CD4-positive, alpha-beta T cell treated with Interleukin-4 for 1 hour (primary cell): ENCODE data around the gene MACROD2.

Experiments
- DNase-seq, 2 donors: peaks; one replicate each; pipeline ENCODE4 v3.0.0-alpha.2; 2020 to 2022

Gene MACROD2

GRCh38 chr20:15439551-15439950, 1444.2 kb downstream of the MACROD2 start:
- no peak for DNase-seq

- no peak for DNase-seq
These were observed 1444.9 kb downstream of the MACROD2 start for GRCh38 chr20:15440049-15440820.

DNA sequence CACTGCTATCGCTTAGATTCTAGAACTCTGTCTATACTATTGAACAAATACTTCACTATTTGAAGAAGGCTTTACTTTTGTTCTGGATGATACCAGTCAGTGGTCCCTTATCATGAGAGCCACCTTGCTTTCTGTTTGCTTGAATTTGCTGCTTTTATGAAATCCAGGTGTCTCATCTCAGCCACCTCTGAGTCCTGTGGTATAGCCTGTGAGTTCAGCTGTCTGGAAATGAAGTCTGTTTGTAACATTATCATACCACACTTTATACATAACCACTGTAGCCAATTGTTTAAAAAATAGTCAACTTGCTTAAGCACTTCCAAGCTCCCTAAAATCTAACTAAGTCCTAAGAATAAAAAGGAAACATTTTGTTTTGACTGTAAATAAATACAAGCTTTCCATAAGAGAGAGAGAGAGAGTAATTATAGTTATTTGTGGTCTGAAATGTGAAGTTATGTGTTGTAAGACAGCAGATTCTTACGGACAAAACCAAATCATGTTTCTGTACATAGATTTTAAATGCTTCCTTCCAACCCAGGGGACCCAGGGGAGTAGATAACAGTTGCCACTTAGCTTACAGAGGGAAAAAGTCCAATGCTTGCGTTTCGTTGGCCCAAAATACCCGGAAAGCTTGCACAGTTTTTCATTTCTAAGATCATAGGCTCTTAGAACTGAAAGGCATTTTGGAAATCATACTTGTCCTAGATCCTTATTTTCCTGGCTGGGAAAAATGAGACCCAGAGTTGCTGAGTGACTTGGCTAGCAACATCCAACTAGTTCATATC, 1449.9 kb downstream of the MACROD2 start:
- DNase-seq: no peak

- no peak for DNase-seq
These were observed 1451.1 kb downstream of the MACROD2 start for GRCh38 chr20:15446373-15446772.

DNA sequence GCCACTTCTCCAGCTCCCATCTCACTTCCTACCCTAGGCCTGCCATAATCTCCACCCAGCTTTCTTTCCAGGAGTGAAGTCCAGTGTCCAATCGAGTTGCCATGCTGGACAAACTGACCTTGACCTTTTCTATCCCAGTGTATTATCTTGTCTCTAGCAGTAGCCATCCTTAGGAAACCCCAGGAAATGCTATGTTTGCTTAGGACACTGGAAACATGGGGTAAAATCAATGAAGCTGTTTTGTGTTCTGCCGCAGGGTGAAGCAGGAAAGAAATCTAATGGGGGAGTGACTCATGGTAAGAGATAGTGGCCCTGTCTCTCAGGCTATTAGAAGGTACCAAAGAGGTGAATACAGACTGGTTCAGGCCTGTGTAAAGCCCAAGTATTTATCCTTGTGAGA, 1452.2 kb downstream of the MACROD2 start:
- no peak for DNase-seq

DNA sequence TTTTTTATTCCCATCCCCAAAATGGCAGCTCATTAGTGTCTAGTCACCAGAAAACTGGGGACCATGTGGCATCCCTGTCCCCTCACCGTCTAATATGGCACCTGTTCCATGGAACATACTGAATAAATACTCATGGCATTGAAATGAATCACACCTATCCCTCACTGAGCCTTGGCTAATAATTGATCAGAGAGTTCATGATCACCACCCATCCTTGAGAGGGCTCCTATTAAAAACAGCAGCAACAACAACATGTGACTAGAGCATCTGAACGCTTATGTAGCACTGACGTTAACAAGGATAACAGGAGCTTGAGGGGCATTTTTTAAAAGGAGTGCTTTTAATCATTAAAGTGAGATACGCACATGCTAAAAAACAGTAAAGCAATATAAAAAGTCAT, 1453.7 kb downstream of the MACROD2 start:
- no peak for DNase-seq

DNA sequence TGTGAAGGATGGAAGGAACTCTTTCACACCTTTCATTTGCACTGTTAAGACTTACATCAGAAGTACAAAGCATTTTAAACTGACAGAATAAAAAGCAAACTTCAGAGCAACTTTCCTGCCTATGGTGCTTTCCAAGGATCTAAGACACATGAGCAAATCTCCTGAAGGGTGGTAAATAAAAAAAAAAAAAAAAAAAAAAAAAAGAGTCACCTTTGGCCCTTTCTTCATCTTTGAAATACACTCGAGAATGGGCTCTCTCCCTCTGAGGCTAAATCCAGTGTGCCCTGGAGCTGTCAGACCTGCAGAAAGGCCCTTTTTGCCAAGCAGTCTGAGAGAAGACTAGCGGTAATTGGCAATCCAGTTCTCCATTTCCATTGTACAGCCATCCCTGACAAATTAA, 1455.9 kb downstream of the MACROD2 start:
- no peak for DNase-seq

GRCh38 chr20:15455279-15455678, 1460.0 kb downstream of the MACROD2 start:
- no peak for DNase-seq

DNA sequence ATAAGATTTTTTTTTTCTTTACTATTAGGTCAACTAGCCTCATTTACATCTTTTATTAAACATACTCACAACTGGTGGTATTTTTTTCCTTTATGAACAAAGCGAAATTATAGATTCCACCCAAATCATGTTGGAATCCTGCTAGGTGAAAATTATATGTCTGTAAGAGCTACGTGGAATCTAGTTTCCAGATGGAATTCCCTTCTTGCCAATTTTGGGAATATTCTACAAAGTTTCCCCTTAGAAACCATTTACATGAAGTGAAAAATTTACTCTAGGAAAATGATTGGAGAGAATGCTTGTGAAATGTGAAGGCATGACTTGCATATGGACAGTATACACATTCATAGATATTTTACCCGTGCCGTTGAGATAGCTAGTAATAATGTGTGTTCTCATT, 1466.6 kb downstream of the MACROD2 start:
- no peak for DNase-seq

DNA sequence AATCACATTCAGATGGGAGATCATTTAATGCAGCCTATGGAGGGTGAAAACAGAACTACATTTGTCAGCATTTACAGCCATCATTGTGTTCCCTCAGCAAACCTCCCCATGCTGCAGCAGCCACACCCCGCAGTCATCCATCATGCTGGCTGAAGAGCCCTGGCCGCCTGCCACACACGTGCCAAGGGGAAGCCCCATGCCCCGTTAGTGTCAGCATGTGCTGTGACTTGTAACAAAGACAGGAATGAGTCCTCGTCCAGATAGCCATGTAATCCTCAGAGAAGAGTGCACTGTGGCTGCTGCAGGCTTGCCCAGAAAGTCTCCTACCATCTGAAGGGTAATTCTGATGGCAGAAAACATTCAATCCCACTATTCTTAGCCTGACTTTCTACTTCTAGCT, 1480.2 kb downstream of the MACROD2 start:
- no peak for DNase-seq

- DNase-seq: no peak
These were observed 1480.9 kb downstream of the MACROD2 start for GRCh38 chr20:15476186-15476585.

DNA sequence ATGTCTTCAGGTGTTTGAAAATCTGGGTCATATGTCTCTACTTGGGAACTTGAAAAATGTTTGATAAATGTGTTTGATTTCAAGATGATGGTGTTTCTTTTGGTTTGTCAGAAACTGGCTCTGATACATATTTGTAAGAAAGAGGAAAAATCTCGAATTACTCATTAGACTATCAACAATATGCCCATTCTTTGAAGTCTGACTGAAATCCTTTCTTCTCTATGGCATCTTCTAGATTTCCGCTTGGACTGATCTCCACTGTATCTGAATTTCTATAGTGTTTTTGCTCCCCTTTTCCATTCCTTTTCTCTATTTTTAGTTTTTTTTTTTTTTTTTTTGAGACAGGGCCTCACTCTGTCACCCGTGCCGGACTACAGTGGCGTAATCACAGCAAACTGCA, 1481.5 kb downstream of the MACROD2 start:
- no peak for DNase-seq

DNA sequence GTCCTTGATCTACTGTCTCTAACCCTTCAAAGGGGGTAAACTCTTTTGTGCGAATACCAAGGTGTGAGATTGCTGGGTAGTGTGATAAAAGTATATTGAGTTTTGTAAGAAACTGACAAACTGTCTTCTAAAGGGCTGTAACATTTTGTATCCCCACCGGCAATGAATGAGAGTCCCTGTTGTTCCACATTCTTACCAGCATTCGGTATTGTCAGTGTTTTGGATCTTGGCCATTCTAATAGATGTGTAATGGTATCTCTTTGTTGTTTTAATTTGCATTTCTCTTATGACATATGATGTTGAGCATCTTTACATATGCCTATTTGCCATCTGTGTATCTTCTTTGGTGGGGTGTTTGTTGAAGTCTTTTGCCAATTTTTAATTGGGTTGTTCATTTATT, 1487.2 kb downstream of the MACROD2 start:
- no peak for DNase-seq

DNA sequence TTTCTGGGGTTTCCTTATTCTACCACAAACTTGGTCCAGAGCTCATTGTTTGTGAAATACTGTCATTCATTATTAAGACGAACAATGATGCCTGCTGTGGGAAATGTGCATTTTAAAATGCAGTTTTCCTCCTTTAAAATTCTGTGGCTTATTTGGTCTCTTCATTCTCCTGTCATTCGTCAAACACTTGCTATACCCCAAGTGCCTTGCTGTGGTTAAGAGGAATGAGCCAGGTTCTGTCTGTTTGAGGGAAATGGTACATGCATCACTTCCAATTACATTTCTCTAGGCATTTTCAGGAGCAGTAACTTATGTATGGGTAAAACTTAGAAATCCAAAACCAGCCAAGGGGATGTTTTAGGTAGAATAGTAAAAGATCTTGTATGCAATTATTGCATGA, 1490.2 kb downstream of the MACROD2 start:
- DNase-seq: no peak

DNA sequence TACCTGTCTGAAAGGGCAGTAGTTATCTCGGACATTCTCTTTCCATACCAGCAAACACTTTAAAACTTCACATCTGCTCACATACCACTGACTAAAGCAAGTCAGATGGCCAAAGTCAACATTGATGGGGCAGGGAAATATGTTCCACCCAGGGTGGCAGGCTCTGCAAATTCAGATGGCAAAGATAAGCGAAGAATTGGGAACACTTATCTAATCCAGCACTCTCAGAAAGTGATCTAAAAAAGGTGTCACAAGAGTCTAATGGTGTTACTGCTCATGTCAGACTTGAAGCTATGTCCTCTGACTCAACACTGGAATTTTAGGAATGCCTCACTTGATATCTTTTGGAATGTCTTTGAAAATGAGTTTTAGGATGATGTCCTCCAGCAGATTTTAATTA, 1491.7 kb downstream of the MACROD2 start:
- DNase-seq: no peak

GRCh38 chr20:15487682-15488081, 1492.4 kb downstream of the MACROD2 start:
- no peak for DNase-seq

- no peak for DNase-seq
These were observed 1496.3 kb downstream of the MACROD2 start for GRCh38 chr20:15491575-15491974.

GRCh38 chr20:15494851-15495250, 1499.5 kb downstream of the MACROD2 start:
- DNase-seq: no peak

DNA sequence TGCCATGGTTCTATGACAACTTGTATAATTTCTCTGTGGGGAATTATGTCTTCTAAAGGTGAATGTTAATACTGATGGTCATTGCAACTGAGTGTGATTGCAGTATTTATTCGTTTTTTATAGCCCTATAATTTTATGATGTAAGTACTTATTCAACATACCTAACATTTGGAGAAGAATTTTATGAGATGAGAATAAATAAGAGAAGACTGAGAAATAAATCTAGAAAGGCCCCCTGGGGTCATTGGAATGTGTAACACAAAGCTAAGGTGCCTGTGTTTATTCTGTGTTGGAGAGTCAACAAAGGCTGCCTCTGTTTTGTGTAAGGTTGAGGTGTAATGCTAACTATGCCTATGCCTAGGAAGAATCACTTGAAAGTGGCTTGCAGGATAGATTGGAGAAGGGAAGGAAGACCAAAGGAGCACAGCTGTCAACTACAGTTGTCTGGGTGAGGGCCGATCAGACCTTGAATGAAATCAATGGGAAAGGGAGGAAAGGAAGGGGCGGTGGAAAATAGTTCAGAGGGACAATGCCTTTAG, 1501.3 kb downstream of the MACROD2 start:
- DNase-seq: no peak

GRCh38 chr20:15498926-15499325, 1503.6 kb downstream of the MACROD2 start:
- DNase-seq: no peak

DNA sequence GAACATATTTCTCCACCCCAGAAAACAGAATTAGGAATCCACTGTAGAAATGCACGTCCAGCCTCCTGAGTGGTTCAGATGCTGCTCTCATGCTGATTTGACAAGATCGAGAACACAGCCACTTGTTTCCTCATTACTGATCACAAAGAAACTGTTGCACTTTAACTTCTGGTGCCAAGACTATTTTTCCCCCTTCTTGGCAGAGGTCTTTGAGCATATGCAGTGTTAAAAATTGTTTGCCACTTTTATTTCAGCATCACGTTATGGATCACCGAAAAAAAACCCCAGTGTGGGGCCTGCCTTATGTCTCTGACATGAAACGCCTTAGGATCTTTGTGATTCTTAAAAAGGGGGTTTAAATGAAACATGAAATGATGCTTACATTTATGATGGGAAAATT, 1511.0 kb downstream of the MACROD2 start:
- no peak for DNase-seq

- no peak for DNase-seq
These were observed 1511.8 kb downstream of the MACROD2 start for GRCh38 chr20:15507151-15507550.

- DNase-seq: no peak
These were observed 1516.2 kb downstream of the MACROD2 start for GRCh38 chr20:15511551-15511950.

DNA sequence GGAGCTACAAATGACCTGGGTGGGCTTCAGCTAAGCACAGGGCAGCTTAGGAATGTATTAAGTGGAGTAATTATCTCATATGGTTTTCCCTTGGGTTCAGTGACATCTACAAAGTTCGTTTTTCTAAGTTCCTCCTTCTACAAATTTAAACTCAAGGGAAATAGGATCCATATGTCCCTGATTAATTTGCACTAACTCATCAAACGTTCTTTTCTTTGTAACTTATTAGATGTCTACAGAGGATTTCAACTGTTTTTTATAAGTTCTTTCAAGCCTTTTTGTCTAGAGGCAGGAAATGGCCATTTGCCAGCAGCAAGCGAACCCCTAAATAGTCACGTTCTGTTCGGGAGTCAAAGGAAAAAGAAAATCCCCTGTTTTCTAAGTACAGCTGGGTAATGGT, 1517.6 kb downstream of the MACROD2 start:
- DNase-seq: no peak
